Keratinocyte (primary cell): ENCODE measurements around the gene ATG14.

Experiments
- EZH2 ChIP-seq: IDR thresholded peaks from one replicate; pipeline ENCODE4 v1.6.1; 2012; ENCODE audit warnings: inconsistent platforms, mild to moderate bottlenecking, low read length, moderate library complexity
- TF ChIP-seq, protein P1 (sequence below), 3 experiments: IDR thresholded peaks in 1 of 3; conservative IDR thresholded peaks in 1 of 3; optimal IDR thresholded peaks in 1 of 3; 2 replicates in 2 of 3; 3 replicates in 1 of 3; pipeline versions ENCODE3 to v1.5.1; 2011; ENCODE audit warnings: low read length in 3 of 3, mild to moderate bottlenecking in 3 of 3, moderate library complexity in 2 of 3, control low read depth in 1 of 3, inconsistent platforms in 1 of 3; ENCODE audit not compliant: insufficient read depth in 2 of 3; ENCODE audit errors: extremely low read depth in 1 of 3

DNA sequence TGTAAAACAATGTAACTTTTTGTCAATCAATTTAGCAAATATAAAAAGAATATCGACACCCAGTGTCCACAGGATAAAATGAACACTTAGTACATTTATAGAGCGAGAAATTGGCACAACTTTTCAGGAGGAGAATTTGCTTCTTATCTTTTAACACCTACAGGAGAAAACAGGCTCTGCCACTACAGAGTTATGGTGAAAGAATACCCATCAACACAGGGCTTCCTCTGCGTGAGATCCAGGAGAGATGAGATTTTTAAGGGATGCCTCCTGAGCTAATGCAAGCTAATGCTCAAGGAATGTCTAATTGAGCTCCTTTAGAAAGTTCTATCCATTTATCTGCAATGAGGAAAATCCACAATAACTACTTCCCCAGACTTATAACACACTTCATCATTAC is 21.0 kb upstream of the ATG14 start:
- TF ChIP-seq, protein P1, sequence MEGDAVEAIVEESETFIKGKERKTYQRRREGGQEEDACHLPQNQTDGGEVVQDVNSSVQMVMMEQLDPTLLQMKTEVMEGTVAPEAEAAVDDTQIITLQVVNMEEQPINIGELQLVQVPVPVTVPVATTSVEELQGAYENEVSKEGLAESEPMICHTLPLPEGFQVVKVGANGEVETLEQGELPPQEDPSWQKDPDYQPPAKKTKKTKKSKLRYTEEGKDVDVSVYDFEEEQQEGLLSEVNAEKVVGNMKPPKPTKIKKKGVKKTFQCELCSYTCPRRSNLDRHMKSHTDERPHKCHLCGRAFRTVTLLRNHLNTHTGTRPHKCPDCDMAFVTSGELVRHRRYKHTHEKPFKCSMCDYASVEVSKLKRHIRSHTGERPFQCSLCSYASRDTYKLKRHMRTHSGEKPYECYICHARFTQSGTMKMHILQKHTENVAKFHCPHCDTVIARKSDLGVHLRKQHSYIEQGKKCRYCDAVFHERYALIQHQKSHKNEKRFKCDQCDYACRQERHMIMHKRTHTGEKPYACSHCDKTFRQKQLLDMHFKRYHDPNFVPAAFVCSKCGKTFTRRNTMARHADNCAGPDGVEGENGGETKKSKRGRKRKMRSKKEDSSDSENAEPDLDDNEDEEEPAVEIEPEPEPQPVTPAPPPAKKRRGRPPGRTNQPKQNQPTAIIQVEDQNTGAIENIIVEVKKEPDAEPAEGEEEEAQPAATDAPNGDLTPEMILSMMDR (optimal IDR thresholded peaks at IDR 0.05 in 1 of 3, IDR thresholded peaks at IDR 0.05 in 1 of 3, conservative IDR thresholded peaks at IDR 0.05 in 1 of 3; ENCODE audit: extremely low read depth in 1 of 3, insufficient read depth in 2 of 3, low read length in 3 of 3), result no peak
- no peak for TF ChIP-seq EZH2
